Measurements from ENCODE around the gene TSPAN9. TPM values are rescaled to one million over a fixed set of nuclear protein-coding genes. Genes with fewer than 3 reads are reported as not detected.

TSPAN9 gene
- total and polyA plus RNA-seq, 9 of the 15 experiments (the other 6 are each of a cell fraction or from before 2014, with no cell fraction given), result 0.23 to 2.1 (median 0.60) TPM; not detected in 2

DNA sequence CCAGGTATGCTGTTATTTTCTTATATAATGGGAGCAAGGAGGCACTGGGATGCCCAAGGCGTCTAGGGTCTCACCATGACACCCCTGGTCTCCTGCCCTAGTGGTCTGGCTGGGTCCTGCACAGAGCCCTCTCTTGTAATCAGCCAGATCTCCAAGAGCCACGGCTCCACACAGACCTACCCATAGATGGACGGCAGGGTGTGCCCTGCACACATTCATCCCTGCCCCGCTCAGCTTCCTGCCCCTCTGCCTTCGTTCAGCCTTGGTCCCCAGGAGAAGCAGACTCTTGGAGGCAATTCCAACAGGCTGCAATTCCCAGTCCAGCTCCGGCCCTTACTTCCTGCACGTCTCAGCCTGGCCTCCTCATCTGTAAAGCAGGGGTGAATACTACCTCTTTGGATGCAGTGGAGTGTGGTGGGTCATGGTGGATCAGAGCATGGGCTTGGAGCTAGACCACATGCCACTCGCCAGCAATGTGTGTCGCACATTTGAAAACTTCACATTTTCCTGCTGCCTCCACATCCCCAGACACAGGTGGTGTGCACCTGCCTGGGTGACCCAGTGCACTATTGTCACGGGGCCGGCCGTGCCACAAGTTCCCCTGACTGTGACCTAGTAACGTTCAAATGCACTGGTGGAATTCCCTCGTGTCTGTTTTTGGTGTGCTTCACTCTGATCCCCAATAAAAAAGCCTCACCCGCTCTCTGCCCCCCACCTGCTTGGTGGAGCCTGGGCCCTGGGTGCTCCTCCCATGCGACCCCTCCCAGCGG lies 242.7 kb downstream of the TSPAN9 start:
- no peak overlapping the region for H2AFZ ChIP-seq (ENCODE audit: low read depth, low read length)
- intact Hi-C loops (cut with micrococcal nuclease) (no loop called here), in situ Hi-C loops (cut with MboI) (no loop called here)
- no peaks in the 10 kb centered on the region for H3K9me3 ChIP-seq (replicated peaks; ENCODE audit: control insufficient read depth, insufficient read depth, low read depth, low read length)
- no peaks in the 10 kb centered on the region for H4K20me1 ChIP-seq (replicated peaks; ENCODE audit: control insufficient read depth, insufficient read depth, low read length)
- DNase-seq (ENCODE audit: extremely low read depth in 1 of 4, low spot score in 3 of 4), result peak; percentile 8 to 14 (median 13)
- H3K79me2 ChIP-seq (ENCODE audit: control insufficient read depth, insufficient read depth, low read length), result no peaks in the 10 kb centered on the region
- ChIA-PET CTCF (ENCODE audit: low intra/inter-chr PET ratio) (no interaction called here), POLR2A (interaction anchor here (1.1 kb wide), 1 partner anchor 131 kb away, joined by 3 read pairs; no protein-coding TSS in a partner anchor)
- no peaks in the 10 kb centered on the region for H3K9me1 ChIP-seq (ENCODE audit: control insufficient read depth, insufficient read depth, low read length)
- 0% methylated on average over 13 of the region's 17 CpGs for WGBS (ENCODE audit: insufficient coverage, low coverage, missing lambda C conversion rate)
- peaks cover 0 to 7% of the 10 kb centered on the region in 2 experiments; a peak in 1 of 5 replicates for H3K27me3 ChIP-seq (ENCODE audit: control insufficient read depth in 2 of 2, insufficient read depth in 2 of 2, low read length in 2 of 2)
- ATAC-seq, result peak; percentile 69
- TF ChIP-seq SRSF7 (optimal IDR thresholded peaks at IDR 0.05; ENCODE audit: low read depth, low read length), result no peak
- TF ChIP-seq, protein P1, sequence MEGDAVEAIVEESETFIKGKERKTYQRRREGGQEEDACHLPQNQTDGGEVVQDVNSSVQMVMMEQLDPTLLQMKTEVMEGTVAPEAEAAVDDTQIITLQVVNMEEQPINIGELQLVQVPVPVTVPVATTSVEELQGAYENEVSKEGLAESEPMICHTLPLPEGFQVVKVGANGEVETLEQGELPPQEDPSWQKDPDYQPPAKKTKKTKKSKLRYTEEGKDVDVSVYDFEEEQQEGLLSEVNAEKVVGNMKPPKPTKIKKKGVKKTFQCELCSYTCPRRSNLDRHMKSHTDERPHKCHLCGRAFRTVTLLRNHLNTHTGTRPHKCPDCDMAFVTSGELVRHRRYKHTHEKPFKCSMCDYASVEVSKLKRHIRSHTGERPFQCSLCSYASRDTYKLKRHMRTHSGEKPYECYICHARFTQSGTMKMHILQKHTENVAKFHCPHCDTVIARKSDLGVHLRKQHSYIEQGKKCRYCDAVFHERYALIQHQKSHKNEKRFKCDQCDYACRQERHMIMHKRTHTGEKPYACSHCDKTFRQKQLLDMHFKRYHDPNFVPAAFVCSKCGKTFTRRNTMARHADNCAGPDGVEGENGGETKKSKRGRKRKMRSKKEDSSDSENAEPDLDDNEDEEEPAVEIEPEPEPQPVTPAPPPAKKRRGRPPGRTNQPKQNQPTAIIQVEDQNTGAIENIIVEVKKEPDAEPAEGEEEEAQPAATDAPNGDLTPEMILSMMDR (IDR thresholded peaks at IDR 0.05 in 2 of 3, conservative IDR thresholded peaks at IDR 0.05 in 1 of 3; ENCODE audit: insufficient read depth in 2 of 3, low read depth in 1 of 3, low read length in 3 of 3), result peak; percentile 13 to 31 (median 29); a peak in 3 of 6 replicates
- no peak for TF ChIP-seq ZNF316 (IDR thresholded peaks at IDR 0.05)
- no peak overlapping the region for H3K9ac ChIP-seq (ENCODE audit: insufficient read depth in 1 of 2, low read depth in 2 of 2, low read length in 2 of 2)
- no peak overlapping the region for H3K4me2 ChIP-seq (ENCODE audit: insufficient read depth, low read length)
- no peak for FAIRE-seq
- no peaks in the 10 kb centered on the region for H3K4me1 ChIP-seq (replicated peaks in 1 of 2; ENCODE audit: control insufficient read depth in 2 of 2, insufficient read depth in 2 of 2, low read length in 2 of 2)
- BruUV-seq (replicated peaks), result no TSS peak
- H3K4me3 ChIP-seq, result no peak overlapping the region
- H3K27ac ChIP-seq (ENCODE audit: extremely low read depth, low read depth, low read length), result no peak overlapping the region
- H3K36me3 ChIP-seq (ENCODE audit: control insufficient read depth, insufficient read depth, low read length), result no peaks in the 10 kb centered on the region

All from K562 (cell line).